Inferior parietal cortex (tissue), 1 donor: Measurements from ENCODE around the gene SIGLEC12.
"Not testable (repeated sequence)": the region's sequence is repeated elsewhere in the genome, so short reads cannot be mapped to it uniquely, and the experiment has no call there.

Experiments used
- DNase-seq: peaks from one replicate; pipeline ENCODE4 v3.0.0-alpha.2; 2016; ENCODE audit errors: extremely low spot score

Gene SIGLEC12

GRCh38 chr19:51485960-51486660 lies 15.5 kb downstream of the SIGLEC12 start:
- DNase-seq, result no peak

GRCh38 chr19:51480590-51480989 lies 21.0 kb downstream of the SIGLEC12 start:
- DNase-seq, result no peak

GRCh38 chr19:51479531-51480331 lies 21.9 kb downstream of the SIGLEC12 start:
- DNase-seq, result no peak

GRCh38 chr19:51478381-51479234 lies 23.0 kb downstream of the SIGLEC12 start, which contains the start of gene CEACAM18:
Gene CEACAM18, plus strand, starts transcription at chr19:51478539.
- DNase-seq, result no peak

- DNase-seq, result no peak
These were observed 24.3 kb downstream of the SIGLEC12 start for GRCh38 chr19:51477344-51477743.

- no peak for DNase-seq
These were observed 25.4 kb downstream of the SIGLEC12 start for GRCh38 chr19:51476164-51476563.

GRCh38 chr19:51473009-51473707 lies 28.4 kb downstream of the SIGLEC12 start:
- DNase-seq, result peak; percentile 87

- DNase-seq, result no peak
These were observed 29.0 kb downstream of the SIGLEC12 start for GRCh38 chr19:51472607-51473006.

GRCh38 chr19:51471527-51471926 lies 30.1 kb downstream of the SIGLEC12 start:
- no peak for DNase-seq

GRCh38 chr19:51470966-51471365 lies 30.6 kb downstream of the SIGLEC12 start:
- DNase-seq, result no peak

- no peak for DNase-seq
These were observed 32.0 kb downstream of the SIGLEC12 start for GRCh38 chr19:51469629-51470028.

GRCh38 chr19:51469162-51469561 lies 32.4 kb downstream of the SIGLEC12 start:
- DNase-seq, result no peak

- DNase-seq, result no peak
These were observed 33.1 kb downstream of the SIGLEC12 start for GRCh38 chr19:51468545-51468920.

GRCh38 chr19:51467864-51468544 lies 33.6 kb downstream of the SIGLEC12 start:
- DNase-seq, result peak; percentile 6

GRCh38 chr19:51466723-51467122 lies 34.9 kb downstream of the SIGLEC12 start:
- no peak for DNase-seq

- DNase-seq, result not testable (repeated sequence)
These were observed 37.5 kb downstream of the SIGLEC12 start for GRCh38 chr19:51463976-51464581.

GRCh38 chr19:51462681-51463080 lies 38.9 kb downstream of the SIGLEC12 start:
- no peak for DNase-seq

GRCh38 chr19:51462276-51462675 lies 39.3 kb downstream of the SIGLEC12 start:
- no peak for DNase-seq

- DNase-seq, result no peak
These were observed 39.9 kb downstream of the SIGLEC12 start for GRCh38 chr19:51461723-51462161.
